HG03196 (cell line): Measurements from ENCODE around the gene OXNAD1.
A peak's percentile ranks its signal among the peaks of the same experiment; 100 is the strongest.

Source experiments
- ATAC-seq: cut with Tn5 transposase; IDR thresholded peaks from one replicate; pipeline ENCODE4 v1.9.1; 2021; ENCODE audit not compliant: unreplicated experiment

OXNAD1 gene

GRCh38 chr3:16273867-16274266 lies 8.9 kb downstream of the OXNAD1 start:
- no peak for ATAC-seq

GRCh38 chr3:16277471-16277870 lies 12.5 kb downstream of the OXNAD1 start:
- no peak for ATAC-seq

- ATAC-seq, result no peak
Observed at GRCh38 chr3:16279010-16279801, 14.2 kb downstream of the OXNAD1 start.

GRCh38 chr3:16280671-16281070 lies 15.7 kb downstream of the OXNAD1 start:
- no peak for ATAC-seq

GRCh38 chr3:16284633-16285032 lies 19.6 kb downstream of the OXNAD1 start:
- no peak for ATAC-seq

- ATAC-seq, result peak; percentile 46
Observed at GRCh38 chr3:16286161-16286560, 21.1 kb downstream of the OXNAD1 start.

GRCh38 chr3:16286751-16287543 lies 21.9 kb downstream of the OXNAD1 start:
- ATAC-seq, result no peak

GRCh38 chr3:16288664-16289063 lies 23.7 kb downstream of the OXNAD1 start:
- ATAC-seq, result no peak

GRCh38 chr3:16289144-16289889 lies 24.3 kb downstream of the OXNAD1 start:
- ATAC-seq, result no peak

GRCh38 chr3:16290007-16290826 lies 25.2 kb downstream of the OXNAD1 start:
- ATAC-seq, result no peak

- no peak for ATAC-seq
Observed at GRCh38 chr3:16290827-16291196, 25.8 kb downstream of the OXNAD1 start.

- no peak for ATAC-seq
Observed at GRCh38 chr3:16294844-16295243, 29.8 kb downstream of the OXNAD1 start.

GRCh38 chr3:16295298-16295890 lies 30.4 kb downstream of the OXNAD1 start:
- no peak for ATAC-seq

GRCh38 chr3:16297997-16298885 lies 33.2 kb downstream of the OXNAD1 start:
- ATAC-seq, result no peak

- no peak for ATAC-seq
Observed at GRCh38 chr3:16298891-16299290, 33.9 kb downstream of the OXNAD1 start.

GRCh38 chr3:16299746-16300145 lies 34.7 kb downstream of the OXNAD1 start:
- ATAC-seq, result no peak

- peak; percentile 44 for ATAC-seq
Observed at GRCh38 chr3:16300307-16300706, 35.3 kb downstream of the OXNAD1 start.

- peak; percentile 75 for ATAC-seq
Observed at GRCh38 chr3:16300881-16301359, 35.9 kb downstream of the OXNAD1 start.

- ATAC-seq, result no peak
Observed at GRCh38 chr3:16301507-16301906, 36.5 kb downstream of the OXNAD1 start.
